COLO668 (cell line): ENCODE results near the gene C20orf144.

Experiments used
- DNase-seq: peaks from one replicate; lab custom pipeline; 2025; ENCODE audit not compliant: unreplicated experiment; lab: John Stamatoyannopoulos, UW

C20orf144 gene

GRCh38 chr20:33649201-33649681 lies 12.9 kb upstream of the C20orf144 start:
- peak; percentile 44 for DNase-seq

DNA sequence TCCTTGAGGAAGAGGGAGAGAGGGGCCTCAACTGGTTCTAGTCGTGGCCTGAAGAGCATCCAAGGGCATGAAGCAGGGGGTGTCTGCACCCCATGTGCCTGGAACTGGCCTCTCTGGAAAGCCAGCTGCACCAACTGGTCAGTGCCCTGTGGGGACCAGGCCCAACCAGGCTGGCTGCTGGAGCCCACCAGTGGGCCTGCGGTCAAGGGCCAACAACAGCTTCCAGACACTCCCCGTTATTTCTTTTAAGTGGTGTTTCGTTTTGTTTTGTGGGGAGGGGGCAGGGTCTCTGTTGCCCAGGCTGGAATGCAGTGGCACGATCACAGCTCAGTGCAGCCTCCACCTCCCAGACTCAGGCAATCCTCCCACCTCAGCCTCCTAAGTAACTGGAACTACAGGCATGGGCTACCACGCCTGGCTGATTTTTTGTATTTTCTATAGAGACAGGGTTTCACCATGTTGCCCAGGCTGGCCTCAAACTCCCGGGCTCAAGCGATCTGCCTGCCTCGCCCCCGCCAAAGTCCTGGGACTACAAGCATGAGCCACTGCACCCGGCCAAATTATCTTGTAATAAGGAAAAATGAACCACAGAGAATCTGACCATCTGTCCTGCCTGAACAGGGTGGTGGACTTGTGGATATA lies 11.9 kb upstream of the C20orf144 start:
- DNase-seq = no peak

DNA sequence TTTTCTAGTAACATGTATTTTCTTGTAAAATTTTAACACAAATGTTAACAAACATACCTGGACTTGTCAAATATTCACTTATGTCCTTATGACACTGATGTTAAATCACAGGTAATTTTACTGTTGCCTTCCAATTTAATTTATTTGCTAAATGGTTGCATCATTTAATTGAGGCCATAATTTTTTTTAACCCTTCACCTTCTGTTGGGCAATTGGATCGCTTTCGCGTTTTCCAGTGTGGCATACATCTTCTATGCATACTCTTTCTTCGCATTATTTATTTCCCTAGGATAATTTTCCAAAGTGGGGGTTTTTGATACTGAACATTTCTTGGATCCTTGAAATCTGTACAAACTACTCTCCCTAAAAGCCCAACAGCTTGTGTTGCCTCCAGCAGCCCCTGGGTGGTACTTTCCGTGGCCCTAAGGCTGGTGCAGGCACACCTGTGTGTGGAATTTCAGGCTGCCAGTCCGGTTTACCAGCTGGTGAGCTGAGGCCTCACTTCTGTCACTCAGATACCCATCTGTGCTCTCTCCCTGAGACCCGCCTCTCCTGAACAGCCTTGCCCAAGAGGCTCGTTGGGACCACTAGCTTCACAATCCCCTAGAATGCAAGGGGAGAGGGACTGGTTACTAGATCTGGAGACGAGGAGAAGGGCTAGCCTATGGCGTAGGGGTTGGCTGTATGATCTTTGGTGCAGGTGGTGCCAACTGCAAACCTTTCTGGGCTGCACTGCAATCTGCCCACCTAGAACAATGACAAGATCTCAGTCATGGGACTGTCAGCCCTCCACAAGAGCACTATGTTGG lies 11.2 kb upstream of the C20orf144 start:
- peak; percentile 45 for DNase-seq

GRCh38 chr20:33651562-33652048 lies 10.5 kb upstream of the C20orf144 start:
- no peak for DNase-seq

- DNase-seq = peak; percentile 83
These were observed 8.8 kb upstream of the C20orf144 start for GRCh38 chr20:33653218-33653899.

GRCh38 chr20:33653900-33654596 lies 8.1 kb upstream of the C20orf144 start:
- DNase-seq = peak; percentile 100

GRCh38 chr20:33654680-33655161 lies 7.4 kb upstream of the C20orf144 start:
- no peak for DNase-seq

GRCh38 chr20:33655164-33655563 lies 7.0 kb upstream of the C20orf144 start:
- no peak for DNase-seq

DNA sequence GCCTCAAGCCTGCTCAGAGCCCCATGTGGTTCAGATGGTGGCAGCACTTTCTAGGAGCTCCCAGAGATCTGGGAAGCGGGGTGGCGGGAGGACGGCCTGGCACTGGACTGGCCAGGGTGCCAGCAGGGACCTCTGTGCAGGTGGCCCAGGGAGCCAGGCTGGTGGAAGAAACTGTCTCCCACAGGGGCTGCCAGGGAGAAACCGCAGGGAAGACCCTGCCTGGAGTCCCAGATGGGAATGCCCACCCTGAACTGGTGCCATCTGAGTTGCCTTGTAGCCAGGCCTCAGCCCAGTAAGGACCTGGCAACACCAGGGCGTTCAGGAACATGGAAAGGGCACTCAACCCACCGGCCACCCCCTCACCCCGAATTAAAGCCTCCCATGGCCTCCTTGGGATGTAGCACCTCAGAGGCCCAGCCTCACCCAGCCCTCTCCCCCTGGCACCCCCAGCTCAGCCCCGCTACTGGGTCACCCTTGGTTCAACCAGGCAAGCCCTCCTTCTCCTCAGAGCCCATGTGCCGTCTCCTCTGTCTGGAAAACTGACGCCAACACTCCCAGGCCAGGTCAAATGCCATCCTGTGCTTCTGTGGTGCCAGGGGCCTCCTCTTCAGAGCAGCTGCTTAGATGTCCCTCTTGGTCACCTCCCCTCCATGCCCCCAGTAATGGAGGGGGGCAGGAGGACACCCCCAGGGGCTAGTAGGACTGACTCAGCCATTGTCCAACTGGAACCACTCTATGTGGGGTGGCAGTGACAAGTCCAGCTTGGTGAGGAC lies 5.9 kb upstream of the C20orf144 start:
- no peak for DNase-seq

GRCh38 chr20:33656783-33657703 lies 5.1 kb upstream of the C20orf144 start:
- DNase-seq = no peak

- no peak for DNase-seq
These were observed 4.4 kb upstream of the C20orf144 start for GRCh38 chr20:33657704-33658095.

GRCh38 chr20:33658510-33658909 lies 3.6 kb upstream of the C20orf144 start:
- DNase-seq = no peak

DNA sequence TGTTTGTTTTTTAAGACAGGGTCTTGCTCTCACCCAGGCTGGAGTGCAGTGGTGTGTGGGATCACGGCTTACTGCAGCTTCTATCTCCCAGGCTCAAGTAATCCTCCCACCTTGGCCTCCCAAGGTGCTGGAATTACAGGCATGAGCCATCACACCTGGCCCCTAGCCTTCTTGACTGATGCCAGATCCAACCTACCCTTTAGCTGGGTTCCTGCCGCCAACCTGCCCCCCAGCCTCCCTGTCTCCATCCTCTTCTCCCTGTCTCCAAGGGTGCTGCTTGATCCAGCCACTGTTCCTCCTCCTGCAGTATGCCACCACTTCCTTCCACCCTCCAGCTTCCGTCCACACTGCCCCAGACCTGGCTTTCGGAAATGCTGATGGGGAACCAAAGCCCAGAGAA lies 3.2 kb upstream of the C20orf144 start:
- DNase-seq = no peak

DNA sequence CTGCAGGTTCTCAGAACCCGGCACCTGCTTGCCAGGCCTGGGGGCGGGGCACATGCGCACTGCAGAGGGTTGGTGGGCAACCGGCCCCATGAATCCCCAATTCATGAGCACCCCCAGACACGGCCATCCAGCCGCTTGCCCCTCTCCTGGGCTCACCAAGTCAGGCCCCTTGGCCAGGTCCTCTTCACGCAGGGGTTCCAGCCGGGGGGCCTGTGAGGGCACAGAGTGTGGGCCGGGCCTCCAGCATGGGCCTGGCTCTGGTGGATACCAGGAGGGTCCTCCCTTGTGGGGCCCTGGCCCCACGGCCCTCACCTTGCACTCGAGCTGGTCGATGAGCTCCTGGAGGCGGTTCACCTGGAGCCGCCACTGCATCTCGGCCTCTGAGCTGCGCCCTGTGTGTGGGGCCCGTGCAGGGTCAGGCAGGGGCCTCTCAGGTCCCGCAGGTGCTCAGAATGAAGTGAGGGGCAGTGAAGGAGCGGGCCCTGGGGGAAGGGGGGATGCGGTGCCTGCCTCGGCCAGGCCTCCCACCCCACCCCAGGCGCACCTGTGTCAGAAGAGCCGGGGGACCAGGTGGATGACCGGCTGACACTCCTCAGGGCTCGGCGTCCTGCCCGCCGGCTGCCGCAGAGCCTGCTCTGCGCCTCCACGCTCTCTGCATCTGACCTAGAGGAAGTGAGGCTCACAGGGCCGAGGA lies 2.6 kb upstream of the C20orf144 start:
- no peak for DNase-seq

- DNase-seq = no peak
These were observed 2.0 kb upstream of the C20orf144 start for GRCh38 chr20:33660035-33660684.

DNA sequence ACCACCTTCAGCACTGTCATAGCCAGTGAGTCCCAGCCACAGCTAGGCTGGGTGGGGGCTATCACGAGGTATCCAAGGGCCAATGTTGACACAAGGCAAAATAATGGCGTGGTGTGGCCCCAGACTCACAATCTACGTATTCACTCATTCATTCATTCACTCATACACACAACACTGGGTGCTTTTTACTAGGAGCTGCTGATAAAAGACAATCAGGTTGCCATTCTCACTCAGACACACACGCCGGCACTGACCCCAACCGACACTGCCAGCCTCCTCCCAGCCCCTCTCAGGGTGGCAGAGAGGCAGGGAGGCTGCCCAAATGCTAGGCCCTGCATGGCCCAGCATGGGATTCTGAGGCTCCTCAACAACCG lies 1.5 kb upstream of the C20orf144 start:
- DNase-seq = no peak

- peak; percentile 94 for DNase-seq
These were observed 1.3 kb downstream of the C20orf144 start for GRCh38 chr20:33663161-33664084.
